MM.1S (cell line): ENCODE data around the gene RCHY1.

Experiments
- CTCF ChIP-seq: fragments of 300-600 bp; sonication (generic); IDR thresholded peaks from 2 replicates; pipeline ENCODE4 v1.5.1; 2016; ENCODE audit warnings: antibody characterized with exemption, low read length, mixed read lengths
- EZH2 ChIP-seq: fragments of 300-600 bp; sonication (generic); optimal IDR thresholded peaks from 2 replicates; pipeline ENCODE3; 2017; ENCODE audit warnings: low read depth, mild to moderate bottlenecking, antibody characterized with exemption, low read length, mixed read lengths

DNA sequence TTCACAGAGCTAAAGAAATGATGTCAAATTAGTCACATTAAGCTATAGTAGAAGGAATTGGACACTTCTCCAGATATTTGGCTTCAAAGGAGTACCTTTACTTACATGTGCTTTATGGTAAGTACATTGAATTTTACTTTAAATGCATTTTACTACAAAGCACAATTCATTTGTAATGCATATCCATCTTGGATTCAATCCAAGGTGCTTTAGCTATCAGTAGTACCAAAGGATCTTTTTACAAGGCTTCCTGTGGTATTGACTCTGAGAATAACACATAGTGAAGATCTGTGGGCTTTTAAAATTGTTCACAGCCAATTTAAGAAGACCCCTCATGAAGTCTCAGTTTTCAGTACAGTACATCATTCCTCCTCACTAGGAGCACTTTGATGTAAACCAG is 13.3 kb upstream of the RCHY1 start:
- no peak for TF ChIP-seq CTCF
- no peak for TF ChIP-seq EZH2
